GM20431 (cell line): ENCODE results near the gene MEIS1.

Source experiments
- in situ Hi-C: fragments of 300-500 bp; cut with MseI, MboI; formaldehyde crosslinking; loops from one replicate; pipeline ENCODE4 v1.15.0; 2020; ENCODE audit warnings: low sequenced_read_pairs; ENCODE audit not compliant: unreplicated experiment

MEIS1 gene

DNA sequence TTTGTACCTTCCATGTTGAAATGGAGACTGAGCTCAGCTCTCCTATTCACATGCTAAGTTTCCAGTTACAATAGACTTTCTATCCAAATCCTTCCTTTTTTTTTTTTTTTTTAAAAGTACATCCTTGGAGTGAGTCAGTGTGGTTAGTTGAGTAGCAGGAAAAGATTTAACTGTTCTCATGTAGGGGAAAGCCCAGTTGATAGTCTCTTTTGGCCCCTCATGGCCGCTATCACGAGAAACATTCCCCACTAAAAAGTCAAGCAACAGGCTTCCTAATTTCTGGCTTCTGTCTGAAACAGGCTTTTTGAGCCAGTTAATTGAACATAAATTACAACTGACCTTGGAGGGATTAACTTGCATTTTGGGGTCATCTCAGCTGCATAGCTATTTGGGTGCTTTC, 161.3 kb downstream of the MEIS1 start:
- in situ Hi-C loops = no loop called here

DNA sequence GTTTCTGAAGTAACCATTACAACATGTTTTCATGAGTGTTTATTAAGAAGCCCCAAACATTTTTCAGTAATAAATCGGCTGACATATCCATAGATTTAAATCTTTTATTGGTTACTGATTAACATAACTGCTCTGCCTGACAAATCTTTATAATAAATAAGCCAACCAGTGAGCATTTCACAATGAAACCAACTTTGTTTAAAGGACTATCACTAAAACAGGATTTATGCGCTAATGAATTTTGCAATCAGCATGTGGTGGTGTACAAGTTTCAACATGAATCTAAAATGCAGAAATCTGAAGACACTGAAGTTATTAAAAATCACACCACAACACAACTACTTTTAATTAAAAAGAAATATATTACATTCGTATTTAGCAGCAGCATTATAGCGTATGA, 166.7 kb downstream of the MEIS1 start:
- in situ Hi-C loops = no loop called here

DNA sequence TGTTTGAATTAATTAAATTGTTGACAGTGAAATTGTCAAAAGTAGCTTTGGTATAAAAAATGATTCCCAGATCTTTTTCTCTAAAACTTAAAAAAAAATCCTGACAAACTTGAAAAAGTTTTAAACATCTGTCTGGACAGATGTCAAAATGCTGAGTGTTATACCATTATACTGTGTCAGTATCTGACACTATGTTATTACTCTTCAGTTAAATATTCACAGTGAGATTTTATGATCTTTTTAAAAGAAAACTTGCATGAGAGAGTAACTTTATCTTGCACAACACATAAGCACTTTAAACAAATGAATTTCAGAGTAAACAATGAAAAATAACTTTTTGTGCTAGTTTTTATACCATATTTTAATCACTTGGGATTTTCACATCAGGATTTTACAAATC, 167.4 kb downstream of the MEIS1 start:
- in situ Hi-C loops = no loop called here

DNA sequence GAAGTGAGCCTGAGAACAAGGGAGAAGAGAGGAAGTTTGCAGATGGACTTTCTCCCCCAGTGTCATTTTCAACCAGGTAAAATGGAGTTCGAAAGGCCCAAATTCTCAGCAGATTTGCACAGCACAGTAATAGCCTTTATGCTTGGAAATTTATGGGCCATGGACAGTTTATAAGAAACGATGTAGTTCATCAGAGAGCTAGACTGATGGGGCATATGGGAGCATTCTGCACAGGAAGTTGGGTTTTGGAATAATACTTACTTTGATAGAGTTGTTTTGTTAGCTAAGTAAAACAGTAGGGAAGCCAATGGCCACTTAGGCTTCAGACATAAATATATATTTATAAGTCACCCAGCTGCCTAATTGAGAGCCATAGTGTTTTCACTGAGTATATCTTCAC, 169.4 kb downstream of the MEIS1 start:
- in situ Hi-C loops = no loop called here

DNA sequence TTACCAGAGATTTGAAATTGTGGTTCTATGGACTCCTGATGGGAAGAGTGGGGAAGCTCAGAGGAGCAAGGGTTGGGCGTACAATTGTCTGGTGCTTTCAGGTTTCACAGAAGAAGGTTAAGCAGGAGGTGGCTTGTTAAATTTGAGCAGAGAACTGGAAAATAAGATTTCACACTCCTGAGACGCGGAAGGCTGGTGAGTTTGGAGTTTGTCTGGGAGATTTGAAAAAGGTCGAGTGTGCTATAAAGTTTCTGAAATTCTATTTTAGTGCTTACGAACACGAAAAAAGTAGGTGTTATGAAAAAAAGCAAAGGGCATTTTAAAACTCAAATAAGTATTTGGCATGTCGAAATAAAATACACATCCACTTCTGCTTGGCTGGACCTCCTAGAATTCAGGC, 170.1 kb downstream of the MEIS1 start:
- in situ Hi-C loops = no loop called here

DNA sequence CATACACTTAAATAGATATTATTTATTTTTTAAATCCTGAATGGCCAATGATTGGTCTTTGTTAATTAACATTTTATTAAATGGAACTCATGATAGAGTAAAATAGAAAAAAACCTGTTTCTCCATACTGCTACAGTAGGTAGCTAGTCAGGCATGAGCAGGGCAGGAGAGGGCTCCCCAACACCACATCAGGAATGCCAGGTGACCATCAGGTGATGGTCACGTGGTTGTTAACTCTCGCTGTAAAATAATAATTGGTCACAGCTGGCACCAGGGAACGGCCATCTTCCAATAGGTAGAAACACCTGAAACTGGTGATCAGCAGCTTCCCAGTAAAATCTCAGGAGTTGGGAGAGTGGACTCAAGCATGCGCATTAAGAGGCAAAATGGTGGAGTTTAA, 172.2 kb downstream of the MEIS1 start:
- in situ Hi-C loops = no loop called here
